Neural cell (in vitro differentiated cells): Measurements from ENCODE around the gene BCL2L11. TPM values are rescaled to one million over a fixed set of nuclear protein-coding genes. Genes with fewer than 3 reads are reported as not detected.
A peak's percentile ranks its signal among the peaks of the same experiment; 100 is the strongest.

Source experiments
- H2AFZ ChIP-seq: fragments of 200-600, 300-800 bp; sonication (generic), shearing (Covaris generic); 2 replicates; pipeline ENCODE4 v1.6.0; 2014; ENCODE audit warnings: low read depth, mild to moderate bottlenecking, antibody characterized with exemption, low read length, moderate library complexity
- H3F3A ChIP-seq: fragments of 200-600 bp; shearing (Covaris generic); 2 replicates; pipeline ENCODE4 v1.6.1; 2016; ENCODE audit warnings: mild to moderate bottlenecking, moderate library complexity, mixed read lengths, antibody characterized with exemption, low read length; ENCODE audit not compliant: insufficient read depth, poor library complexity, severe bottlenecking
- H3K27ac ChIP-seq: fragments of 200-600, 300-800 bp; sonication (generic), shearing (Covaris generic); 2 replicates; pipeline ENCODE4 v1.5.1; 2014; ENCODE audit warnings: mild to moderate bottlenecking, low read length, moderate library complexity
- H3K27me3 ChIP-seq: fragments of 300-800, 200-600 bp; sonication (generic), shearing (Covaris generic); 2 replicates; pipeline ENCODE4 v1.6.0; 2014; ENCODE audit warnings: mild to moderate bottlenecking, low read depth, low read length, moderate library complexity; ENCODE audit not compliant: insufficient read depth
- H3K36me3 ChIP-seq: fragments of 300-800, 200-600 bp; sonication (generic), shearing (Covaris generic); 2 replicates; pipeline ENCODE4 v1.5.1; 2014; ENCODE audit warnings: mild to moderate bottlenecking, antibody characterized with exemption, low read length, moderate library complexity; ENCODE audit not compliant: insufficient read depth
- H3K4me2 ChIP-seq: fragments of 300-800, 200-600 bp; sonication (generic), shearing (Covaris generic); 2 replicates; pipeline ENCODE4 v1.6.0; 2014; ENCODE audit warnings: mild to moderate bottlenecking, low read length
- H3K4me3 ChIP-seq: fragments of 300-800, 200-600 bp; sonication (generic), shearing (Covaris generic); 2 replicates; pipeline ENCODE4 v1.5.1; 2014; ENCODE audit warnings: mild to moderate bottlenecking, low read length, moderate library complexity
- H3K79me2 ChIP-seq: fragments of 200-600 bp; shearing (Covaris generic); replicated peaks from 2 replicates; pipeline ENCODE4 v1.6.0; 2014; ENCODE audit warnings: mild to moderate bottlenecking, low read length, moderate library complexity; ENCODE audit not compliant: insufficient read depth
- H3K9ac ChIP-seq: fragments of 300-800, 200-600 bp; sonication (generic), shearing (Covaris generic); 2 replicates; pipeline ENCODE4 v1.6.1; 2016; ENCODE audit warnings: mild to moderate bottlenecking, low read length, mixed read lengths
- H3K9me2 ChIP-seq: fragments of 200-600 bp; shearing (Covaris generic); 2 replicates; pipeline ENCODE4 v1.6.1; 2016; ENCODE audit warnings: mild to moderate bottlenecking, low read length, mixed read lengths; ENCODE audit not compliant: insufficient read depth
- H3K9me3 ChIP-seq: fragments of 200-600, 300-800 bp; sonication (generic), shearing (Covaris generic); 2 replicates; pipeline ENCODE4 v1.6.1; 2016; ENCODE audit warnings: mild to moderate bottlenecking, mixed run types, low read length, moderate library complexity, mixed read lengths
- H4K20me1 ChIP-seq: fragments of 200-600 bp; shearing (Covaris generic); 2 replicates; pipeline ENCODE4 v1.6.1; 2016; ENCODE audit warnings: mild to moderate bottlenecking, mixed run types; ENCODE audit not compliant: insufficient read depth
- CTCF ChIP-seq: fragments of 450-650 bp; IDR thresholded peaks from 2 replicates; pipeline ENCODE4 v1.5.1; 2014; ENCODE audit warnings: antibody characterized with exemption, mild to moderate bottlenecking, moderate library complexity; ENCODE audit not compliant: poor library complexity, severe bottlenecking
- EP300 ChIP-seq: fragments of 450-650 bp; conservative IDR thresholded peaks from 2 replicates; pipeline ENCODE4 v1.6.1; 2014; ENCODE audit warnings: antibody characterized with exemption, mild to moderate bottlenecking, moderate library complexity; ENCODE audit not compliant: poor library complexity, severe bottlenecking
- EZH2 ChIP-seq: fragments of 200-600, 300-800 bp; shearing (Covaris generic), sonication (generic); IDR thresholded peaks from 2 replicates; pipeline ENCODE4 v1.6.1; 2014; ENCODE audit warnings: antibody characterized with exemption, low read length, borderline replicate concordance, mild to moderate bottlenecking; ENCODE audit not compliant: insufficient read depth, poor library complexity, severe bottlenecking
- MXI1 ChIP-seq: fragments of 450-650 bp; conservative IDR thresholded peaks from 2 replicates; pipeline ENCODE4 v1.6.1; 2014; ENCODE audit warnings: antibody characterized with exemption, mild to moderate bottlenecking; ENCODE audit not compliant: poor library complexity, severe bottlenecking
- POLR2AphosphoS5 ChIP-seq: IDR thresholded peaks from 2 replicates; pipeline ENCODE4 v1.6.1; 2012
- RAD21 ChIP-seq: fragments of 450-650 bp; conservative IDR thresholded peaks from 2 replicates; pipeline ENCODE4 v1.6.1; 2014; ENCODE audit warnings: antibody characterized with exemption, mild to moderate bottlenecking, moderate library complexity
- SMC3 ChIP-seq: fragments of 450-650 bp; conservative IDR thresholded peaks from 2 replicates; pipeline ENCODE4 v1.6.1; 2014; ENCODE audit warnings: antibody characterized with exemption, mild to moderate bottlenecking, moderate library complexity; ENCODE audit not compliant: poor library complexity
- TAF1 ChIP-seq: IDR thresholded peaks from 2 replicates; pipeline ENCODE4 v1.6.1; 2012; ENCODE audit warnings: low read depth
- polyA plus RNA-seq: library from polyadenylated mRNA; depleted of rRNA; stranded (reverse); fragments of >200 nt; gene quantifications from 2 replicates; pipeline ENCODE4 v1.2.3, GENCODE V29; 2014

The BCL2L11 gene
- polyA plus RNA-seq, 1 donor from 2014 or later, result 2.6 TPM

- TF ChIP-seq CTCF (peak; percentile 25), EP300 (no peak), MXI1 (peak; percentile 49), POLR2AphosphoS5 (peak; percentile 52), EZH2 (no peak), SMC3 (peak; percentile 22)
- H3K9me2 ChIP-seq, result no peaks in the 10 kb centered on the region
- no peaks in the 10 kb centered on the region for H4K20me1 ChIP-seq
- H3K4me3 ChIP-seq, result peak overlapping the region; percentile 96
- H3K27me3 ChIP-seq, result peaks cover 46% of the 10 kb centered on the region
- H3K9me3 ChIP-seq, result no peaks in the 10 kb centered on the region
- no peaks in the 10 kb centered on the region for H3K36me3 ChIP-seq
- peak overlapping the region; percentile 71 for H3K4me2 ChIP-seq
- peak overlapping the region; percentile 83 for H2AFZ ChIP-seq
- H3K9ac ChIP-seq, result peak overlapping the region; percentile 61
- no peaks in the 10 kb centered on the region for H3F3A ChIP-seq
- no peak overlapping the region for H3K27ac ChIP-seq
- peaks cover 9% of the 10 kb centered on the region for H3K79me2 ChIP-seq
Observed at GRCh38 chr2:111122631-111123421, 2.1 kb downstream of the BCL2L11 start.

GRCh38 chr2:111123751-111124150 is 3.0 kb downstream of the BCL2L11 start:
- Histone ChIP-seq H3K9me3 (no peaks in the 10 kb centered on the region), H3K27me3 (peaks cover 36% of the 10 kb centered on the region), H3K4me2 (no peak overlapping the region), H3K36me3 (no peaks in the 10 kb centered on the region), H4K20me1 (no peaks in the 10 kb centered on the region), H3K4me3 (peak overlapping the region; percentile 96), H2AFZ (no peak overlapping the region), H3K9ac (no peak overlapping the region), H3F3A (no peaks in the 10 kb centered on the region), H3K9me2 (no peaks in the 10 kb centered on the region), H3K79me2 (peaks cover 9% of the 10 kb centered on the region), H3K27ac (no peak overlapping the region)
- no peak for TF ChIP-seq RAD21
- no peak for TF ChIP-seq EP300
- TF ChIP-seq TAF1, result no peak
- TF ChIP-seq EZH2, result no peak
- no peak for TF ChIP-seq MXI1
- no peak for TF ChIP-seq CTCF

GRCh38 chr2:111126581-111126980 is 5.9 kb downstream of the BCL2L11 start:
- no peak overlapping the region for H2AFZ ChIP-seq
- H3K4me3 ChIP-seq, result no peak overlapping the region
- no peak overlapping the region for H3K4me2 ChIP-seq
- H3F3A ChIP-seq, result no peaks in the 10 kb centered on the region
- no peak overlapping the region for H3K27ac ChIP-seq
- no peak for TF ChIP-seq CTCF
- no peak for TF ChIP-seq SMC3
- no peak for TF ChIP-seq POLR2AphosphoS5
- no peaks in the 10 kb centered on the region for H3K9me3 ChIP-seq
- peaks cover 12% of the 10 kb centered on the region for H3K79me2 ChIP-seq
- H4K20me1 ChIP-seq, result no peaks in the 10 kb centered on the region
- H3K9me2 ChIP-seq, result no peaks in the 10 kb centered on the region
- peaks cover 17% of the 10 kb centered on the region for H3K27me3 ChIP-seq
- H3K9ac ChIP-seq, result no peak overlapping the region
- no peaks in the 10 kb centered on the region for H3K36me3 ChIP-seq
